Activated T-helper 1 cell treated with anti-CD3 and anti-CD28 coated beads, Interleukin-12 subunit alpha, Interleukin-12 subunit beta, Interleukin-2, Interleukin-4 antibody, amounts not matched to agents 30 ng/mL and 10 ng/mL and 1 ng/mL, durations not matched to agents 14 hours and 24 hours and 36 hours (primary cell): ENCODE data around the gene ZNF710. TPM values are rescaled to one million over a fixed set of nuclear protein-coding genes. Genes with fewer than 3 reads are reported as not detected.
A peak's percentile ranks its signal among the peaks of the same experiment; 100 is the strongest.
"Not testable (repeated sequence)": the region's sequence is repeated elsewhere in the genome, so short reads cannot be mapped to it uniquely, and the experiment has no call there.

ENCODE experiments used
- DNase-seq: peaks from one replicate; pipeline ENCODE4 v3.0.0; 2021; ENCODE audit warnings: low spot score
- H3K27ac Mint-ChIP-seq: one replicate; pipeline ENCODE4 v1.8.0; 2021; ENCODE audit warnings: mild to moderate bottlenecking, mixed read lengths
- H3K27me3 Mint-ChIP-seq: one replicate; pipeline ENCODE4 v1.8.0; 2022; ENCODE audit warnings: mild to moderate bottlenecking, moderate library complexity, mixed read lengths; ENCODE audit not compliant: insufficient read depth
- H3K36me3 Mint-ChIP-seq: one replicate; pipeline ENCODE4 v1.8.0; 2021; ENCODE audit warnings: low read depth, mixed read lengths
- H3K4me1 Mint-ChIP-seq: one replicate; pipeline ENCODE4 v1.8.0; 2021; ENCODE audit warnings: low read depth, mixed read lengths
- H3K4me3 Mint-ChIP-seq: one replicate; pipeline ENCODE4 v1.8.0; 2021; ENCODE audit warnings: mild to moderate bottlenecking, moderate library complexity, mixed read lengths
- H3K9me3 Mint-ChIP-seq: one replicate; pipeline ENCODE4 v1.8.0; 2021; ENCODE audit warnings: mixed read lengths
- intact Hi-C: fragments of 100-400 bp; cut with micrococcal nuclease; formaldehyde crosslinking; loops from one replicate; pipeline ENCODE4 v1.15.1; 2024
- total RNA-seq: library from RNA; stranded (reverse); gene quantifications from 2 replicates; pipeline ENCODE4 v1.2.3, GENCODE V29; 2022

ZNF710 gene
- total RNA-seq, 1 donor from 2014 or later = 23.1 TPM

DNA sequence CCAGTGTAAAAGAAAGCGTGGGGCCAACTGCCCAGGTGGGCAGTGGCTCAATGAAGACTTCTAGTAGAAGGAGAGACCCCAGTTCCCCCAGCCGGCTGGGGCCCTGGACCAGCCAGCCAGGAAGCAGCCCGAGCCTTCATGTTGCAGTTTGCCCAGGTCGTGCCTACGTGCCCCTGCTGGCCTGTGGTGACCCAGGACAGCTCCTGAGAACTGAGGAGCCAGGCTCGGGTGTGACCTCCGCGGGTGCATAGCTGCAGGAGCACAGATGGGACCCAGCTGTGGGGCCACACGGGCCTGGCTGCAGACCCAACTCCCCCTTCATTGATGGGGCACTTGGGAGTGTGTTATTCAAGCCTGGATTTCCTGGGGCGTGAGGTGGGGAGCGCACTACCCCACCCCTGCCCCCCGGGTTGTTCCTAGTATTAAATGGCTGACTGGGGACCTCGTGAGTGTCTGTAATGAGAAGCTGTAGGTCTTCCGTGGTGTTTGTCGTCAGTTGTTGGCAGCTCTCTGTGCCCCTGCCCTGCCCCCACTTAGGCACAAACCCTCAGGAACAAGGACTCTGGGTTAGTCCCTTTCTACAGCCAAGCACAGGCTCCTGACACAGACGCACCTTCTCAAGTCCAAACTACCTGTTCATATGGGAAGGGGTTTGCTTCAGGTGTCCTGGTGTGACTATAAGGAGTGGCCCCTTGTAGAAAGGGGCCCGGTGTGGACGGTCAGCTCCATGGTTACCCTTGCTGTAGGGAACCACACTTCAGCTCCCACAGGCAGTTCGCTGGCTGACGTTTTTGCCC is 62.0 kb downstream of the ZNF710 start:
- intact Hi-C loops = no loop called here
- no peak for DNase-seq
- H3K4me1 Mint-ChIP-seq = peaks cover 21% of the 10 kb centered on the region
- H3K27ac Mint-ChIP-seq = no peak overlapping the region
- no peaks in the 10 kb centered on the region for H3K9me3 Mint-ChIP-seq
- H3K27me3 Mint-ChIP-seq = no peaks in the 10 kb centered on the region
- H3K4me3 Mint-ChIP-seq = no peak overlapping the region
- H3K36me3 Mint-ChIP-seq = no peaks in the 10 kb centered on the region

DNA sequence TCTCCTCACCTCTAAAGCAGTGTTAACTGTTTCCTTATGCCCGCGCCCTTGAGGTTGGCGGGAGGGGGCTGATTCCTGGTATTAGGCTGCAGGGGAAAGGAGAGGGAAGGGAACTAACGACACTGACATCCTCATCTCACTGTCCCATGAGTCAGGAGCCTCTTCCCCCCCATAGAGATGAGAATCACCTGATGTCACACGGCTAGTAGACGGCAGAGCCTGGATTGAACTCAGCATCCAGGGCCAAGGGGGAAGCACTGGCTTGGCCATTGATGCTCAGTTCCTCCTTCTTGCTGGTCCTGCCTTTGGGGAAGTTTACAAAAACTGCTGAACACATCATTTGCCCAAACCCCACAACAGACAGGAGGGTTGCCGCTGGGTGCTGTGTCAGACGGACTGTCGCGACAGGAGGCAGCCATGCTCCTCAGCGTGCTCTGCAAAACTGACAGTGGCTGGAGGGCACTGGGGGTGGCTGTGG is 62.7 kb downstream of the ZNF710 start:
- H3K27me3 Mint-ChIP-seq = no peaks in the 10 kb centered on the region
- no peak for DNase-seq
- H3K36me3 Mint-ChIP-seq = no peaks in the 10 kb centered on the region
- H3K4me3 Mint-ChIP-seq = no peak overlapping the region
- H3K9me3 Mint-ChIP-seq = no peaks in the 10 kb centered on the region
- H3K27ac Mint-ChIP-seq = peak overlapping the region; percentile 18
- H3K4me1 Mint-ChIP-seq = peaks cover 15% of the 10 kb centered on the region
- intact Hi-C loops = no loop called here

- peaks cover 6% of the 10 kb centered on the region for H3K36me3 Mint-ChIP-seq
- H3K27me3 Mint-ChIP-seq = no peaks in the 10 kb centered on the region
- intact Hi-C loops = no loop called here
- H3K27ac Mint-ChIP-seq = no peak overlapping the region
- peaks cover 3% of the 10 kb centered on the region for H3K4me1 Mint-ChIP-seq
- DNase-seq = no peak
- no peaks in the 10 kb centered on the region for H3K9me3 Mint-ChIP-seq
- no peak overlapping the region for H3K4me3 Mint-ChIP-seq
Observed at GRCh38 chr15:90064911-90065681, 64.0 kb downstream of the ZNF710 start.

- Mint-ChIP-seq H3K36me3 (peaks cover 6% of the 10 kb centered on the region), H3K27me3 (no peaks in the 10 kb centered on the region), H3K27ac (no peak overlapping the region), H3K4me3 (no peak overlapping the region), H3K4me1 (no peaks in the 10 kb centered on the region), H3K9me3 (no peaks in the 10 kb centered on the region)
- intact Hi-C loops = no loop called here
- no peak for DNase-seq
Observed at GRCh38 chr15:90065682-90066049, 64.5 kb downstream of the ZNF710 start.

- H3K27me3 Mint-ChIP-seq = no peaks in the 10 kb centered on the region
- H3K27ac Mint-ChIP-seq = no peak overlapping the region
- intact Hi-C loops = no loop called here
- DNase-seq = no peak
- no peaks in the 10 kb centered on the region for H3K4me1 Mint-ChIP-seq
- H3K9me3 Mint-ChIP-seq = no peaks in the 10 kb centered on the region
- no peak overlapping the region for H3K4me3 Mint-ChIP-seq
- peaks cover 6% of the 10 kb centered on the region for H3K36me3 Mint-ChIP-seq
Observed at GRCh38 chr15:90067181-90067952, 66.2 kb downstream of the ZNF710 start.

DNA sequence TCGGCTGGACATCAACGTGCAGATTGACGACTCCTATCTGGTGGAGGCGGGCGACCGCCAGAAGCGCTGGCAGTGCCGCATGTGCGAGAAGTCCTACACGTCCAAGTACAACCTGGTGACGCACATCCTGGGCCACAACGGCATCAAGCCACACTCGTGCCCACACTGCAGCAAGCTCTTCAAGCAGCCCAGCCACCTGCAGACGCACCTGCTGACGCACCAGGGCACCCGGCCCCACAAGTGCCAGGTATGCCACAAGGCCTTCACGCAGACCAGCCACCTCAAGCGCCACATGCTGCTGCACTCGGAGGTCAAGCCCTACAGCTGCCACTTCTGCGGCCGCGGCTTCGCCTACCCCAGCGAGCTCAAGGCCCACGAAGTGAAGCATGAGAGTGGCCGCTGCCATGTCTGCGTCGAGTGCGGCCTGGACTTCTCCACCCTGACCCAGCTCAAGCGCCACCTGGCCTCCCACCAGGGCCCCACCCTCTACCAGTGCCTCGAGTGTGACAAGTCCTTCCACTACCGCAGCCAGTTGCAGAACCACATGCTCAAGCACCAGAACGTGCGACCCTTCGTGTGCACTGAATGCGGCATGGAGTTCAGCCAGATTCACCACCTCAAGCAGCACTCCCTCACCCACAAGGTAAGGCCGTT is 67.0 kb downstream of the ZNF710 start:
- Mint-ChIP-seq H3K4me3 (no peak overlapping the region), H3K4me1 (no peaks in the 10 kb centered on the region), H3K27me3 (no peaks in the 10 kb centered on the region), H3K9me3 (no peaks in the 10 kb centered on the region), H3K36me3 (peaks cover 6% of the 10 kb centered on the region), H3K27ac (no peak overlapping the region)
- DNase-seq = no peak
- intact Hi-C loops = no loop called here

DNA sequence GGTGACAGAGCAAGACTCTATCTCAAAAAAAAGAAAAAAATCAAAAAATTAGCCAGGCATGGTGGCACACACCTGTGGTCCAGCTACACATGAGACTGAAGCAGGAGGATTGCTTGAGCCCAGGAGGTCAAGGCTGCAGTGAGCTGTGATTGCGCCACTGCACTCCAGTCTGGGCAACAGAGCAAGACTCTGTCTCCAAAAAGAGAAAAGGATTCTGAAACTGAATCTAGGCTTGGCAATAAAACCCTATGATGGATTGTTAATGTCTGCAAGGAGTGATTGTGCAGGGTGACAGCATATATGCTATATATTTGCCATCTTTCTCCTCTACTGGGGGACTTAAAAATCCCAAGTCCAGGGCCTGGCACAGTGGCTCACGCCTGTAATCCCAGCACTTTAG is 69.5 kb downstream of the ZNF710 start:
- not testable (repeated sequence) for H3K4me1 Mint-ChIP-seq, H3K27ac Mint-ChIP-seq, H3K27me3 Mint-ChIP-seq, H3K4me3 Mint-ChIP-seq, H3K9me3 Mint-ChIP-seq, DNase-seq, H3K36me3 Mint-ChIP-seq
- intact Hi-C loops = loop anchor here (1.0 to 5.0 kb wide), 7 partner anchors 11 to 330 kb away; no protein-coding TSS in a partner anchor

GRCh38 chr15:90071220-90071807 is 70.2 kb downstream of the ZNF710 start:
- Mint-ChIP-seq H3K36me3 (peaks cover 10% of the 10 kb centered on the region), H3K9me3 (no peaks in the 10 kb centered on the region)

DNA sequence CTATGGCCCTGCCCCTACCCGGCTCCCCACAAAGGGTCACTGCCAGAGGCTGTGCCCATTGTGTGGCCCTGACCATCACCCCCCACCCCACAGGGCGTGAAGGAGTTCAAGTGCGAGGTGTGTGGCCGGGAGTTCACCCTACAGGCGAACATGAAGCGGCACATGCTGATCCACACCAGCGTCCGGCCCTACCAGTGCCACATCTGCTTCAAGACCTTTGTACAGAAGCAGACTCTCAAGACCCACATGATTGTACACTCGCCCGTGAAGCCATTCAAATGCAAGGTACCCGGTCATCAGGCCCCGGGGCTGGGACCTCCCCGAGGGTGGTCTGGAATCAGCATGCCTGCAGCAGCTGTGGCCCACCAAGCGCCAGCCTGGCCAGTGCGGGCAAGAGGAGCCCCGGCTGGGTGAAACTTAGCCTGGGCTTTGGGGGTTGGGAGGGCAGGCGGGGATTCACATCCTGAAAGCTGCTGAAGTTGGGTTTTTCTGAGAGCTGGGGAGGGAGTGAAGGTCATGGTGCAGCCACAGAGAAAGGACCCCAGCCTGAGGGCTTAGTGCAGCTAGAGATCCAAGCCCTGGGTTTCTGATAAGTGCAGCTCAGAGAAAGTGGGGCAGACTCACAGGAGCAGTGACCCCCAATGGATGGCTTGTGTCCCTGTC is 72.0 kb downstream of the ZNF710 start:
- no peak overlapping the region for H3K27ac Mint-ChIP-seq
- H3K36me3 Mint-ChIP-seq = peaks cover 10% of the 10 kb centered on the region
- H3K4me1 Mint-ChIP-seq = no peaks in the 10 kb centered on the region
- no peak for DNase-seq
- intact Hi-C loops = loop anchor here (5.0 kb wide), 1 partner anchor 136 kb away; no protein-coding TSS in a partner anchor
- no peak overlapping the region for H3K4me3 Mint-ChIP-seq
- H3K27me3 Mint-ChIP-seq = no peaks in the 10 kb centered on the region
- no peaks in the 10 kb centered on the region for H3K9me3 Mint-ChIP-seq

More at GRCh38 chr15:90071220-90071807, 70.2 kb downstream of the ZNF710 start:
- H3K4me3 Mint-ChIP-seq = no peak overlapping the region
- no peaks in the 10 kb centered on the region for H3K27me3 Mint-ChIP-seq
- peak; percentile 63 for DNase-seq
- no peaks in the 10 kb centered on the region for H3K4me1 Mint-ChIP-seq
- intact Hi-C loops = loop anchor here (1.0 to 5.0 kb wide), 7 partner anchors 12 to 331 kb away; no protein-coding TSS in a partner anchor
- H3K27ac Mint-ChIP-seq = peak overlapping the region; percentile 70

DNA sequence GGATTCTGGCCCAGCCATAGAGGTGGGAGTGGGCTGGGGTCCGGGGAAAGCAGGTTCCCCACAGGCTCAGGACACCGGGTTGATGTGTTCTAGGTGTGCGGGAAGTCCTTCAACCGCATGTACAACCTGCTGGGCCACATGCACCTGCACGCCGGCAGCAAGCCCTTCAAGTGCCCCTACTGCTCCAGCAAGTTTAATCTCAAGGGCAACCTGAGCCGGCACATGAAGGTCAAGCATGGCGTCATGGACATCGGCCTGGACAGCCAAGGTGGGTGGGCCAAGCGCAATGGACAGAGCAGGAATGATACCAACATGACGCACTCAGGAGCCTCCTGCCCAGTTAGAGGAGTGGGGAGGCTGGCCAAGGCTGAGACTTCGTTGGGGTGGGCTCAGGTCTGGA is 72.9 kb downstream of the ZNF710 start:
- H3K4me3 Mint-ChIP-seq = no peak overlapping the region
- H3K4me1 Mint-ChIP-seq = no peaks in the 10 kb centered on the region
- H3K36me3 Mint-ChIP-seq = peaks cover 12% of the 10 kb centered on the region
- no peak overlapping the region for H3K27ac Mint-ChIP-seq
- no peaks in the 10 kb centered on the region for H3K27me3 Mint-ChIP-seq
- DNase-seq = no peak
- no peaks in the 10 kb centered on the region for H3K9me3 Mint-ChIP-seq
- intact Hi-C loops = loop anchor here (5.0 kb wide), 1 partner anchor 137 kb away; no protein-coding TSS in a partner anchor

DNA sequence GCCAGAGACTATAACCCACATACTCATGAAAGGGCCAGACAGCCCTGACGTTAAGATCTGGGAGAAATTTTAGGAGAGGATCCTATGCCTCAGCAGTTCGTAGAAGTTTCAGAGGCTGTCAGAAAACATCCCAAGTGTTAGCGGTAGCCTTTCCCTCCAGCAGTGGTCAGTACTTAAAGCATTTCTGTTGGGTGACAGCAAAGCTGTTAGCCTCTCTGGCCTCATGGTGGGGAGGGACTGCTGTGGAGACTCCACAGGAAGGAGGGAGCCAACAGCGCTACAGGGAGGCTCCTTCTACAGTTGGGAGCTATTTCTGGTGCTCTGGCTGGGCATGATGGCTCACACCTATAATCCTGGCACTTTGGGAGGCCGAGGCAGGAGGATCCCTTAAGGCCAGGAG is 73.8 kb downstream of the ZNF710 start:
- H3K27me3 Mint-ChIP-seq = no peaks in the 10 kb centered on the region
- H3K27ac Mint-ChIP-seq = no peak overlapping the region
- H3K36me3 Mint-ChIP-seq = peaks cover 7% of the 10 kb centered on the region
- intact Hi-C loops = loop anchor here (5.0 kb wide), 1 partner anchor 138 kb away; no protein-coding TSS in a partner anchor
- DNase-seq = no peak
- no peaks in the 10 kb centered on the region for H3K4me1 Mint-ChIP-seq
- no peaks in the 10 kb centered on the region for H3K9me3 Mint-ChIP-seq
- H3K4me3 Mint-ChIP-seq = no peak overlapping the region
